HepG2 (cell line): Measurements from ENCODE around the gene UBL3. TPM values are rescaled to one million over a fixed set of nuclear protein-coding genes. Genes with fewer than 3 reads are reported as not detected.

Experiments
- ASH2L ChIP-seq: fragments of 300-600, 200-600 bp; sonication (generic); IDR thresholded peaks from 2 replicates; pipeline ENCODE4 v1.7.0; 2017; ENCODE audit warnings: low read depth, mild to moderate bottlenecking, moderate library complexity, mixed read lengths, low read length; ENCODE audit not compliant: insufficient read length
- HNRNPH1 ChIP-seq: fragments of 200-400 bp; formaldehyde crosslinking; optimal IDR thresholded peaks from 2 replicates; pipeline ENCODE3; 2017; ENCODE audit warnings: mild to moderate bottlenecking, low read depth, low read length
- MAX ChIP-seq: IDR thresholded peaks from 2 replicates; pipeline ENCODE4 v1.6.1; 2012; ENCODE audit warnings: inconsistent platforms
- MEF2D ChIP-seq: sonication (generic); formaldehyde crosslinking; IDR thresholded peaks from 2 replicates; pipeline ENCODE4 v1.5.1; 2020; ENCODE audit warnings: mild to moderate bottlenecking, missing genetic modification reagents
- MTF2 ChIP-seq: sonication (generic); formaldehyde crosslinking; IDR thresholded peaks from 2 replicates; pipeline ENCODE4 v1.5.0; 2020; ENCODE audit warnings: missing genetic modification reagents, borderline replicate concordance
- NFE2 ChIP-seq: sonication (generic); formaldehyde crosslinking; IDR thresholded peaks from 2 replicates; pipeline ENCODE4 v1.4.0; 2020; ENCODE audit warnings: missing genetic modification reagents
- NFRKB ChIP-seq: fragments of 450-650 bp; IDR thresholded peaks from 2 replicates; pipeline ENCODE4 v1.6.1; 2017
- PITX1 ChIP-seq: sonication (generic); formaldehyde crosslinking; IDR thresholded peaks from 2 replicates; pipeline ENCODE4 v1.5.1; 2020; ENCODE audit warnings: mild to moderate bottlenecking, missing genetic modification reagents
- SMYD3 ChIP-seq: sonication (generic); formaldehyde crosslinking; IDR thresholded peaks from 2 replicates; pipeline ENCODE4 v1.8.1; 2023; ENCODE audit warnings: mild to moderate bottlenecking, missing genetic modification reagents
- SNAI1 ChIP-seq: sonication (generic); formaldehyde crosslinking; IDR thresholded peaks from 2 replicates; pipeline ENCODE4 v1.5.0; 2020; ENCODE audit warnings: mild to moderate bottlenecking, missing genetic modification reagents, borderline replicate concordance
- TRAFD1 ChIP-seq: sonication (generic); formaldehyde crosslinking; IDR thresholded peaks from 2 replicates; pipeline ENCODE4 v1.5.1; 2020; ENCODE audit warnings: missing genetic modification reagents, mild to moderate bottlenecking, borderline replicate concordance
- ZFP82 ChIP-seq: sonication (generic); formaldehyde crosslinking; IDR thresholded peaks from 2 replicates; pipeline ENCODE4 v1.5.1; 2020; ENCODE audit warnings: mild to moderate bottlenecking, missing genetic modification reagents, borderline replicate concordance
- ZNF20 ChIP-seq: sonication (generic); formaldehyde crosslinking; IDR thresholded peaks from 2 replicates; pipeline ENCODE4 v1.4.0; 2020; ENCODE audit warnings: mild to moderate bottlenecking, moderate library complexity, missing genetic modification reagents
- ZNF350 ChIP-seq: sonication (generic); formaldehyde crosslinking; IDR thresholded peaks from 2 replicates; pipeline ENCODE4 v1.4.0; 2020; ENCODE audit warnings: mild to moderate bottlenecking, low read depth, missing genetic modification reagents, borderline replicate concordance
- ZNF589 ChIP-seq: sonication (generic); formaldehyde crosslinking; conservative IDR thresholded peaks from 2 replicates; pipeline ENCODE4 v1.8.0; 2022; ENCODE audit warnings: mild to moderate bottlenecking, moderate library complexity, missing genetic modification reagents
- polyA plus RNA-seq, 8 experiments: library from polyadenylated mRNA; depleted of rRNA in 3 of 8; stranded (reverse) in 7 of 8; unstranded in 1 of 8; fragments of >200 nt; fragmentation: Illumina TruSeq in 4 of 8; extraction: Trizol in 4 of 8; gene quantifications; 2 replicates each; pipeline versions ENCODE4 v1.2.1 to v1.2.3, GENCODE V29; 2011 to 2016; ENCODE audit warnings: low read depth in 4 of 8, missing spikeins in 1 of 8, mixed read lengths in 1 of 8; ENCODE audit not compliant: insufficient read depth in 1 of 8
- total RNA-seq, 5 experiments: library from RNA; depleted of rRNA; stranded (reverse); fragments of >200 nt; fragmentation: Illumina TruSeq; extraction: Trizol; gene quantifications; 2 replicates each; pipeline ENCODE4 v1.2.3, GENCODE V29; 2016; ENCODE audit warnings: low read depth in 1 of 5
- TF ChIP-seq, protein P1 (sequence below): sonication (generic); formaldehyde crosslinking; IDR thresholded peaks from 2 replicates; pipeline ENCODE4 v1.5.1; 2020; ENCODE audit warnings: missing genetic modification reagents, mild to moderate bottlenecking, borderline replicate concordance
- TF ChIP-seq, protein P2 (sequence below): sonication (generic); formaldehyde crosslinking; conservative IDR thresholded peaks from 2 replicates; pipeline ENCODE4 v1.8.1; 2023; ENCODE audit warnings: missing genetic modification reagents
- TF ChIP-seq, protein P3 (sequence below), 2 experiments: sonication (generic) in 1 of 2; formaldehyde crosslinking in 1 of 2; IDR thresholded peaks; 2 replicates each; pipeline versions ENCODE4 v1.4.0 to v1.6.1; 2018 to 2020; ENCODE audit warnings: missing genetic modification reagents in 2 of 2, borderline replicate concordance in 1 of 2, low read depth in 1 of 2, mild to moderate bottlenecking in 1 of 2, missing biosample characterization in 1 of 2
- TF ChIP-seq, protein P4 (sequence below): sonication (generic); formaldehyde crosslinking; IDR thresholded peaks from 2 replicates; pipeline ENCODE4 v1.5.0; 2020; ENCODE audit warnings: mild to moderate bottlenecking, missing genetic modification reagents, borderline replicate concordance

Gene UBL3
- total and polyA plus RNA-seq, 2 of the 13 experiments (the other 11 are each of a cell fraction or from before 2014, with no cell fraction given) = 7.4 to 9.6 TPM

DNA sequence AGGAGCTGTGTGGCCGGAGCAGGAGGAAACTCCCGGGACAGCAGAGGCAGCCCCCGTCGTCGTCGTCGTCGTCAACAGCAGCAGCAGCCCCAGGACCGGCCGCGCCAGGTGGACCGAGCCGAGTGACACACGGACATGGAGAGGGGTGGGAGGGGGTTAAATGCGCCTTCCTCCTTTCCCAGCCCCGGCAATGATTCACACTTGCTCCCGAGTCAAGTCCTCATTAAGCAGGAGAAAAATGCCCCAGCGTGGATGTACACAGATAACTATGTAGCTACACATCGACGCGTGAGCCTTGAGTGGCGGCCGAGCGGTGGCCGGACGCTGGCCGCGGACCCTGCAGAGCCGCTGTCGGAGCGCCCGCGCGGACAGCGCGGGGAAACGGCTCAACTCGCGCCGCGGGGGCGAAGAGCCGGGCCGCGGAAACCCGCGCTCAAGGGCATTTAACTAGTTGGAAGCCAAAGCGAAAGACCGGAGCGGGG is 645 bp downstream of the UBL3 start (continued):
- TF ChIP-seq MTF2 (CRISPR knock-in tag) = no peak
- peak; percentile 58 for TF ChIP-seq ASH2L
- TF ChIP-seq, protein P1, sequence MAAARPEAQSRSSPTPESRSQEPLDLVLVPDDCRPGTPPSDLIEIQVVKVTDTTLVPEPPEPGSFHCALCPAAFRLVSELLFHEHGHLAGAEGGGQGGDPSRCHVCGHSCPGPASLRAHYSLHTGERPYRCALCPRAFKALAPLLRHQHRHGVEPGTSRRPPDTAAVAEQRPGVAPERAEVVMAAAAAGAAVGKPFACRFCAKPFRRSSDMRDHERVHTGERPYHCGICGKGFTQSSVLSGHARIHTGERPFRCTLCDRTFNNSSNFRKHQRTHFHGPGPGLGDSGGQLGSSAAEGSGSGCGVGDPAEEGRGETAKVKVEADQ (CRISPR knock-in tag) = no peak
- no peak for TF ChIP-seq NFE2 (CRISPR knock-in tag)
- TF ChIP-seq TRAFD1 = no peak
- no peak for TF ChIP-seq ZNF20 (CRISPR knock-in tag)
- TF ChIP-seq, protein P2, sequence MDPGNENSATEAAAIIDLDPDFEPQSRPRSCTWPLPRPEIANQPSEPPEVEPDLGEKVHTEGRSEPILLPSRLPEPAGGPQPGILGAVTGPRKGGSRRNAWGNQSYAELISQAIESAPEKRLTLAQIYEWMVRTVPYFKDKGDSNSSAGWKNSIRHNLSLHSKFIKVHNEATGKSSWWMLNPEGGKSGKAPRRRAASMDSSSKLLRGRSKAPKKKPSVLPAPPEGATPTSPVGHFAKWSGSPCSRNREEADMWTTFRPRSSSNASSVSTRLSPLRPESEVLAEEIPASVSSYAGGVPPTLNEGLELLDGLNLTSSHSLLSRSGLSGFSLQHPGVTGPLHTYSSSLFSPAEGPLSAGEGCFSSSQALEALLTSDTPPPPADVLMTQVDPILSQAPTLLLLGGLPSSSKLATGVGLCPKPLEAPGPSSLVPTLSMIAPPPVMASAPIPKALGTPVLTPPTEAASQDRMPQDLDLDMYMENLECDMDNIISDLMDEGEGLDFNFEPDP (CRISPR knock-in tag) = 0 out of 2 replicates have a peak, but pooled peaks have one; percentile 14
- TF ChIP-seq MEF2D (CRISPR knock-in tag) = no peak
- TF ChIP-seq, protein P3, sequence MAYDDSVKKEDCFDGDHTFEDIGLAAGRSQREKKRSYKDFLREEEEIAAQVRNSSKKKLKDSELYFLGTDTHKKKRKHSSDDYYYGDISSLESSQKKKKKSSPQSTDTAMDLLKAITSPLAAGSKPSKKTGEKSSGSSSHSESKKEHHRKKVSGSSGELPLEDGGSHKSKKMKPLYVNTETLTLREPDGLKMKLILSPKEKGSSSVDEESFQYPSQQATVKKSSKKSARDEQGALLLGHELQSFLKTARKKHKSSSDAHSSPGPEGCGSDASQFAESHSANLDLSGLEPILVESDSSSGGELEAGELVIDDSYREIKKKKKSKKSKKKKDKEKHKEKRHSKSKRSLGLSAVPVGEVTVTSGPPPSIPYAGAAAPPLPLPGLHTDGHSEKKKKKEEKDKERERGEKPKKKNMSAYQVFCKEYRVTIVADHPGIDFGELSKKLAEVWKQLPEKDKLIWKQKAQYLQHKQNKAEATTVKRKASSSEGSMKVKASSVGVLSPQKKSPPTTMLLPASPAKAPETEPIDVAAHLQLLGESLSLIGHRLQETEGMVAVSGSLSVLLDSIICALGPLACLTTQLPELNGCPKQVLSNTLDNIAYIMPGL (CRISPR knock-in tag; IDR thresholded peaks at IDR 0.05; ENCODE audit: borderline replicate concordance in 1 of 2, low read depth in 1 of 2) = peak in 1 of 2 experiments; percentile 60; a peak in 1 of 4 replicates
- no peak for TF ChIP-seq PITX1
- no peak for TF ChIP-seq ZNF589
- TF ChIP-seq ZNF350 (CRISPR knock-in tag) = no peak
- no peak for TF ChIP-seq HNRNPH1
- TF ChIP-seq, protein P4, sequence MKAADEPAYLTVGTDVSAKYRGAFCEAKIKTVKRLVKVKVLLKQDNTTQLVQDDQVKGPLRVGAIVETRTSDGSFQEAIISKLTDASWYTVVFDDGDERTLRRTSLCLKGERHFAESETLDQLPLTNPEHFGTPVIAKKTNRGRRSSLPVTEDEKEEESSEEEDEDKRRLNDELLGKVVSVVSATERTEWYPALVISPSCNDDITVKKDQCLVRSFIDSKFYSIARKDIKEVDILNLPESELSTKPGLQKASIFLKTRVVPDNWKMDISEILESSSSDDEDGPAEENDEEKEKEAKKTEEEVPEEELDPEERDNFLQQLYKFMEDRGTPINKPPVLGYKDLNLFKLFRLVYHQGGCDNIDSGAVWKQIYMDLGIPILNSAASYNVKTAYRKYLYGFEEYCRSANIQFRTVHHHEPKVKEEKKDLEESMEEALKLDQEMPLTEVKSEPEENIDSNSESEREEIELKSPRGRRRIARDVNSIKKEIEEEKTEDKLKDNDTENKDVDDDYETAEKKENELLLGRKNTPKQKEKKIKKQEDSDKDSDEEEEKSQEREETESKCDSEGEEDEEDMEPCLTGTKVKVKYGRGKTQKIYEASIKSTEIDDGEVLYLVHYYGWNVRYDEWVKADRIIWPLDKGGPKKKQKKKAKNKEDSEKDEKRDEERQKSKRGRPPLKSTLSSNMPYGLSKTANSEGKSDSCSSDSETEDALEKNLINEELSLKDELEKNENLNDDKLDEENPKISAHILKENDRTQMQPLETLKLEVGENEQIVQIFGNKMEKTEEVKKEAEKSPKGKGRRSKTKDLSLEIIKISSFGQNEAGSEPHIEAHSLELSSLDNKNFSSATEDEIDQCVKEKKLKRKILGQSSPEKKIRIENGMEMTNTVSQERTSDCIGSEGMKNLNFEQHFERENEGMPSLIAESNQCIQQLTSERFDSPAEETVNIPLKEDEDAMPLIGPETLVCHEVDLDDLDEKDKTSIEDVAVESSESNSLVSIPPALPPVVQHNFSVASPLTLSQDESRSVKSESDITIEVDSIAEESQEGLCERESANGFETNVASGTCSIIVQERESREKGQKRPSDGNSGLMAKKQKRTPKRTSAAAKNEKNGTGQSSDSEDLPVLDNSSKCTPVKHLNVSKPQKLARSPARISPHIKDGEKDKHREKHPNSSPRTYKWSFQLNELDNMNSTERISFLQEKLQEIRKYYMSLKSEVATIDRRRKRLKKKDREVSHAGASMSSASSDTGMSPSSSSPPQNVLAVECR (CRISPR knock-in tag) = no peak
- TF ChIP-seq SMYD3 (CRISPR knock-in tag) = no peak
- TF ChIP-seq NFRKB = no peak
- no peak for TF ChIP-seq SNAI1 (CRISPR knock-in tag)
- TF ChIP-seq MAX = 0 out of 2 replicates have a peak, but pooled peaks have one; percentile 27
- peak; percentile 90; the same call in 1 of the 2 replicates for TF ChIP-seq ZFP82 (CRISPR knock-in tag)
